HepG2 (cell line): ENCODE measurements around the gene THOC1. TPM values are rescaled to one million over a fixed set of nuclear protein-coding genes. Genes with fewer than 3 reads are reported as not detected.

Experiments
- ATAC-seq: fragments of 200-7000 bp; cut with Tn5 transposase; 3 replicates; pipeline ENCODE4 v1.9.1; 2020; ENCODE audit warnings: mild to moderate bottlenecking, moderate library complexity
- BruUV-seq: library from RNA; stranded (reverse); fragments of 400-500 nt; replicated peaks from 2 replicates; lab custom pipeline; 2021; lab: Mats Ljungman, UMichigan
- CTCF ChIA-PET: fragments of 300-600 bp; formaldehyde crosslinking; extraction: SDS; loops from one replicate; lab custom pipeline; 2021; ENCODE audit warnings: low total read pairs, inconsistent platforms, low intra/inter-chr PET ratio; lab: Yijun Ruan, JAX
- POLR2A ChIA-PET: fragments of 350-600 bp; sonication (Branson Sonifier 250); formaldehyde crosslinking; loops from one replicate; lab custom pipeline; 2020; ENCODE audit warnings: antibody characterized with exemption, inconsistent platforms; lab: Yijun Ruan, JAX
- DNase-seq: peaks from one replicate; pipeline ENCODE4 v3.0.0-alpha.2; 2015; ENCODE audit warnings: low spot score
- FAIRE-seq: peaks from 3 replicates; lab custom pipeline; 2011; peaks lifted over from hg19 to GRCh38; lab: Jason Lieb, UNC
- H2AFZ ChIP-seq: one replicate; pipeline ENCODE4 v1.6.1; 2011; ENCODE audit warnings: low read length, inconsistent platforms
- H3K27ac ChIP-seq: fragments of 300-600 bp; 3 replicates; pipeline ENCODE4 v1.8.0; 2011; ENCODE audit warnings: mixed run types, mild to moderate bottlenecking, mixed read lengths, low read length, inconsistent platforms; ENCODE audit not compliant: insufficient read depth; ENCODE audit errors: extremely low read length
- H3K27me3 ChIP-seq, 2 experiments: fragments of 200-600 bp in 1 of 2; 2 replicates in 1 of 2; 3 replicates in 1 of 2; pipeline versions ENCODE4 v1.6.0 to v1.8.0; 2011; ENCODE audit warnings: low read length in 2 of 2, mild to moderate bottlenecking in 2 of 2, moderate library complexity in 2 of 2, inconsistent platforms in 1 of 2; ENCODE audit not compliant: insufficient read depth in 2 of 2, control insufficient read depth in 1 of 2
- H3K36me3 ChIP-seq, 2 experiments: fragments of 200-600 bp in 1 of 2; replicated peaks in 1 of 2; 2 replicates in 1 of 2; 3 replicates in 1 of 2; pipeline versions ENCODE4 v1.5.1 to v1.8.0; 2011; ENCODE audit warnings: low read length in 2 of 2, inconsistent platforms in 1 of 2; ENCODE audit not compliant: insufficient read depth in 2 of 2, control insufficient read depth in 1 of 2
- H3K4me1 ChIP-seq: 2 replicates; pipeline ENCODE4 v1.5.1; 2012; ENCODE audit warnings: low read length, inconsistent platforms; ENCODE audit not compliant: insufficient read depth
- H3K4me2 ChIP-seq: 2 replicates; pipeline ENCODE4 v1.6.0; 2011; ENCODE audit warnings: low read depth, low read length, inconsistent platforms
- H3K4me3 ChIP-seq, 3 experiments: fragments of 200-600 bp in 1 of 3; sonication (generic), shearing (Covaris generic) in 1 of 3; replicated peaks in 1 of 3; 2 replicates each; pipeline ENCODE4 v1.5.1; 2011 to 2016; ENCODE audit warnings: low read length in 3 of 3, inconsistent platforms in 2 of 3, low read depth in 2 of 3, mild to moderate bottlenecking in 2 of 3, control low read depth in 1 of 3, mixed read lengths in 1 of 3; ENCODE audit not compliant: insufficient read depth in 1 of 3
- H3K79me2 ChIP-seq: one replicate; pipeline ENCODE4 v1.6.1; 2011; ENCODE audit warnings: low read length, inconsistent platforms; ENCODE audit not compliant: insufficient read depth
- H3K9ac ChIP-seq: 2 replicates; pipeline ENCODE4 v1.6.0; 2011; ENCODE audit warnings: mild to moderate bottlenecking, low read depth, low read length, inconsistent platforms; ENCODE audit not compliant: insufficient read depth
- H3K9me3 ChIP-seq: 2 replicates; pipeline ENCODE4 v1.5.1; 2012; ENCODE audit warnings: mild to moderate bottlenecking, low read length
- H4K20me1 ChIP-seq: 2 replicates; pipeline ENCODE4 v1.6.0; 2011; ENCODE audit warnings: inconsistent platforms, mild to moderate bottlenecking, low read length, moderate library complexity; ENCODE audit not compliant: insufficient read depth
- BRD4 ChIP-seq: sonication (generic); formaldehyde crosslinking; IDR thresholded peaks from 2 replicates; pipeline ENCODE4 v1.4.0; 2020; ENCODE audit warnings: missing genetic modification reagents
- CEBPB ChIP-seq: IDR thresholded peaks from 2 replicates; pipeline ENCODE4 v1.6.1; 2011; ENCODE audit warnings: low read depth, low read length, improper control_type of control experiment, borderline replicate concordance
- HINFP ChIP-seq: sonication (generic); formaldehyde crosslinking; IDR thresholded peaks from 2 replicates; pipeline ENCODE4 v1.4.0; 2020; ENCODE audit warnings: low read depth, mild to moderate bottlenecking, missing genetic modification reagents
- MED8 ChIP-seq: sonication (generic); formaldehyde crosslinking; IDR thresholded peaks from 2 replicates; pipeline ENCODE4 v1.8.1; 2023; ENCODE audit warnings: mild to moderate bottlenecking, missing genetic modification reagents; ENCODE audit not compliant: insufficient replicate concordance
- MYNN ChIP-seq: sonication (generic); formaldehyde crosslinking; IDR thresholded peaks from 2 replicates; pipeline ENCODE4 v1.4.0; 2020; ENCODE audit warnings: mild to moderate bottlenecking, low read depth, missing genetic modification reagents
- ZNF225 ChIP-seq: sonication (generic); formaldehyde crosslinking; IDR thresholded peaks from 2 replicates; pipeline ENCODE4 v1.4.0; 2020; ENCODE audit warnings: mild to moderate bottlenecking, missing genetic modification reagents
- ZNF781 ChIP-seq: sonication (generic); formaldehyde crosslinking; IDR thresholded peaks from 2 replicates; pipeline ENCODE4 v1.5.1; 2020; ENCODE audit warnings: borderline replicate concordance, mild to moderate bottlenecking, missing genetic modification reagents; ENCODE audit errors: not compliant biosample characterization
- WGBS: methylation state at CpG from one replicate; pipeline ENCODE4 v1.1.6; 2017; ENCODE audit warnings: low lambda C conversion rate; 5-methylcytosine and 5-hydroxymethylcytosine counted together
- in situ Hi-C: cut with HindIII; loops from 2 replicates; pipeline ENCODE4 v1.10.0; 2017; ENCODE audit warnings: low pct_unique_long_range_greater_than_20kb; ENCODE audit not compliant: extremely low pct_ligation_motif_present
- intact Hi-C: fragments of 100-400 bp; cut with micrococcal nuclease; formaldehyde crosslinking; loops from one replicate; pipeline ENCODE4 v1.10.0; 2022; ENCODE audit not compliant: unreplicated experiment
- polyA plus RNA-seq, 8 experiments: library from polyadenylated mRNA; depleted of rRNA in 3 of 8; stranded (reverse) in 7 of 8; unstranded in 1 of 8; fragments of >200 nt; fragmentation: Illumina TruSeq in 4 of 8; extraction: Trizol in 4 of 8; gene quantifications; 2 replicates each; pipeline versions ENCODE4 v1.2.1 to v1.2.3, GENCODE V29; 2011 to 2016; ENCODE audit warnings: low read depth in 4 of 8, missing spikeins in 1 of 8, mixed read lengths in 1 of 8; ENCODE audit not compliant: insufficient read depth in 1 of 8
- total RNA-seq, 5 experiments: library from RNA; depleted of rRNA; stranded (reverse); fragments of >200 nt; fragmentation: Illumina TruSeq; extraction: Trizol; gene quantifications; 2 replicates each; pipeline ENCODE4 v1.2.3, GENCODE V29; 2016; ENCODE audit warnings: low read depth in 1 of 5
- TF ChIP-seq, protein P1 (sequence below): IDR thresholded peaks from 2 replicates; pipeline ENCODE4 v1.6.1; 2016; ENCODE audit warnings: missing compliant biosample characterization, missing genetic modification reagents, borderline replicate concordance

The THOC1 gene
- total and polyA plus RNA-seq, 2 of the 13 experiments (the other 11 are each of a cell fraction or from before 2014, with no cell fraction given): 40.6 to 56.7 TPM

- ChIA-PET POLR2A (no interaction called here), CTCF (no interaction called here)
- Histone ChIP-seq H3K9me3 (no peaks in the 10 kb centered on the region), H4K20me1 (no peaks in the 10 kb centered on the region), H3K36me3 (peaks cover 13 to 73% of the 10 kb centered on the region in 2 experiments), H3K9ac (no peak overlapping the region), H3K4me2 (no peak overlapping the region), H3K4me1 (peaks cover 2% of the 10 kb centered on the region), H3K79me2 (no peaks in the 10 kb centered on the region), H3K27me3 (no peaks in the 10 kb centered on the region), H2AFZ (no peak overlapping the region), H3K4me3 (no peak overlapping the region), H3K27ac (no peak overlapping the region)
- 96% methylated on average over 1 of the region's 1 CpG for WGBS
- no peak for ATAC-seq
- FAIRE-seq: no peak
- intact Hi-C loops (no loop called here), in situ Hi-C loops (no loop called here)
- TF ChIP-seq HINFP (no peak), ZNF781 (no peak), MYNN (CRISPR knock-in tag) (no peak), BRD4 (CRISPR knock-in tag) (no peak), MED8 (CRISPR knock-in tag) (no peak), ZNF225 (CRISPR knock-in tag) (no peak), CEBPB (peak; percentile 39; the same call in 1 of the 2 replicates)
- TF ChIP-seq, protein P1, sequence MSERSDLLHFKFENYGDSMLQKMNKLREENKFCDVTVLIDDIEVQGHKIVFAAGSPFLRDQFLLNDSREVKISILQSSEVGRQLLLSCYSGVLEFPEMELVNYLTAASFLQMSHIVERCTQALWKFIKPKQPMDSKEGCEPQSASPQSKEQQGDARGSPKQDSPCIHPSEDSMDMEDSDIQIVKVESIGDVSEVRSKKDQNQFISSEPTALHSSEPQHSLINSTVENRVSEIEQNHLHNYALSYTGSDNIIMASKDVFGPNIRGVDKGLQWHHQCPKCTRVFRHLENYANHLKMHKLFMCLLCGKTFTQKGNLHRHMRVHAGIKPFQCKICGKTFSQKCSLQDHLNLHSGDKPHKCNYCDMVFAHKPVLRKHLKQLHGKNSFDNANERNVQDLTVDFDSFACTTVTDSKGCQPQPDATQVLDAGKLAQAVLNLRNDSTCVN (CRISPR knock-in tag): no peak
- no peak for DNase-seq
- BruUV-seq: no TSS peak
These were observed 55.1 kb downstream of the THOC1 start for GRCh38 chr18:212780-213179.
